Caco-2 (cell line): ENCODE results near the gene LRRN4. TPM values are rescaled to one million over a fixed set of nuclear protein-coding genes. Genes with fewer than 3 reads are reported as not detected.

ENCODE experiments used
- BruUV-seq: library from RNA; stranded (reverse); fragments of 400-500 nt; replicated peaks from 2 replicates; lab custom pipeline; 2021; lab: Mats Ljungman, UMichigan
- CTCF ChIA-PET: fragments of 300-600 bp; sonication (Branson Sonifier 250); formaldehyde crosslinking; loops from one replicate; lab custom pipeline; 2022; ENCODE audit warnings: antibody characterized with exemption; lab: Charles Lee
- POLR2A ChIA-PET: fragments of 300-600 bp; sonication (Branson Sonifier 250); formaldehyde crosslinking; loops from one replicate; lab custom pipeline; 2022; ENCODE audit warnings: antibody characterized with exemption; lab: Charles Lee
- DNase-seq, 2 experiments: peaks; one replicate each; pipeline versions ENCODE4 v3.0.0 to v3.0.0-alpha.2; 2020 to 2022
- H3K27me3 ChIP-seq: replicated peaks from 2 replicates; pipeline ENCODE4 v1.6.0; 2011; ENCODE audit warnings: low read length; ENCODE audit not compliant: control insufficient read depth, insufficient read depth
- H3K36me3 ChIP-seq: 2 replicates; pipeline ENCODE4 v1.5.1; 2011; ENCODE audit warnings: low read length; ENCODE audit not compliant: control insufficient read depth, insufficient read depth
- H3K4me1 ChIP-seq: fragments of 250-450 bp; sonication (Bioruptor Pico); 2 replicates; pipeline ENCODE4 v1.5.1; 2020; ENCODE audit warnings: mild to moderate bottlenecking
- H3K4me3 ChIP-seq: 2 replicates; pipeline ENCODE4 v1.5.1; 2011; ENCODE audit warnings: low read depth, mild to moderate bottlenecking, control low read depth, low read length
- H3K9me3 ChIP-seq: fragments of 250-450 bp; sonication (Bioruptor Pico); 2 replicates; pipeline ENCODE4 v1.5.1; 2020; ENCODE audit warnings: mild to moderate bottlenecking, moderate library complexity
- H3K27ac Mint-ChIP-seq: one replicate; pipeline ENCODE4 v1.8.0; 2022; ENCODE audit warnings: mixed read lengths; ENCODE audit not compliant: unreplicated experiment
- H3K27me3 Mint-ChIP-seq: one replicate; pipeline ENCODE4 v1.8.0; 2022; ENCODE audit warnings: mixed read lengths; ENCODE audit not compliant: insufficient read depth, unreplicated experiment
- H3K36me3 Mint-ChIP-seq: one replicate; pipeline ENCODE4 v1.8.0; 2022; ENCODE audit warnings: mild to moderate bottlenecking, mixed read lengths; ENCODE audit not compliant: insufficient read depth, unreplicated experiment
- H3K4me1 Mint-ChIP-seq: one replicate; pipeline ENCODE4 v1.8.0; 2022; ENCODE audit warnings: low read depth, mixed read lengths; ENCODE audit not compliant: unreplicated experiment
- H3K4me3 Mint-ChIP-seq: one replicate; pipeline ENCODE4 v1.8.0; 2022; ENCODE audit warnings: mild to moderate bottlenecking, moderate library complexity, mixed read lengths; ENCODE audit not compliant: unreplicated experiment
- H3K9me3 Mint-ChIP-seq: one replicate; pipeline ENCODE4 v1.8.0; 2022; ENCODE audit warnings: mixed read lengths; ENCODE audit not compliant: unreplicated experiment
- CTCF ChIP-seq, 2 experiments: fragments of 200-600 bp in 1 of 2; IDR thresholded peaks; 1 replicate in 1 of 2; 2 replicates in 1 of 2; pipeline versions ENCODE4 v1.5.1 to v1.8.0; 2011 to 2022; ENCODE audit warnings: antibody characterized with exemption in 1 of 2, control low read depth in 1 of 2, inconsistent platforms in 1 of 2, low read depth in 1 of 2, low read length in 1 of 2, mild to moderate bottlenecking in 1 of 2, moderate library complexity in 1 of 2; ENCODE audit not compliant: insufficient read depth in 1 of 2, severe bottlenecking in 1 of 2, unreplicated experiment in 1 of 2
- intact Hi-C: fragments of 100-400 bp; cut with micrococcal nuclease; formaldehyde crosslinking; loops from one replicate; pipeline ENCODE4 v1.10.0; 2022; ENCODE audit not compliant: unreplicated experiment
- total RNA-seq: library from RNA; stranded (reverse); gene quantifications from 2 replicates; pipeline ENCODE4 v1.2.3, GENCODE V29; 2022

LRRN4 gene
- total RNA-seq, 1 experiment from 2014 or later = 17.9 TPM

DNA sequence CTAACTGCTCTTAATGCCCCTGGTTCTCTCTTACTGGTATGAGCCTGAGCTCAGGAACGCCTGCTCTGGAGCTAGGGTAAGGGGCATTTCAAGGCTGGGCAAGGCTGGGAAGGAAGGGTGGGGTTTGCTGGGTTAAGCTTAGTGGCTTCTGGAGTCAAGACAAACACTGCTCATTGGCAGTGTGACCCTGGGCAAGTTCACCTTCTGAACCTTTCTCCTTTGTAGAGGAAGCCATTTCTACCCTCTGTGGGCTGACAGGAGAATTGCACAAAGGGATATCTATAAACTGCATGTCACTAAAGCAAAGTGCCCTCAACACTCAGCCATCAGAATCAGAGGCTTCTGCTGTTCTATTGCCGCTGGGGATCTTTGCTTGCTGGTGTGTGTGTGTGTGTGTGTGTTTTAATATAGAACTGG lies 20.3 kb upstream of the LRRN4 start:
- H3K4me1 ChIP-seq = peaks cover 35% of the 10 kb centered on the region
- peak; percentile 63 to 66 for DNase-seq
- peak; percentile 65 to 69 for TF ChIP-seq CTCF (IDR thresholded peaks at IDR 0.05; ENCODE audit: insufficient read depth in 1 of 2, low read depth in 1 of 2, low read length in 1 of 2, severe bottlenecking in 1 of 2, unreplicated experiment in 1 of 2)
- peaks cover 10% of the 10 kb centered on the region for H3K4me1 Mint-ChIP-seq
- intact Hi-C loops = loop anchor here (1.0 kb wide), 2 partner anchors 15 to 23 kb away; no protein-coding TSS in a partner anchor
- H3K9me3 Mint-ChIP-seq = no peaks in the 10 kb centered on the region
- no peaks in the 10 kb centered on the region for H3K9me3 ChIP-seq
- BruUV-seq = no TSS peak
- no peak overlapping the region for H3K4me3 Mint-ChIP-seq
- H3K27me3 ChIP-seq = no peaks in the 10 kb centered on the region
- H3K27ac Mint-ChIP-seq = peak overlapping the region; percentile 60
- H3K36me3 Mint-ChIP-seq = peaks cover 24% of the 10 kb centered on the region
- H3K27me3 Mint-ChIP-seq = no peaks in the 10 kb centered on the region
- ChIA-PET POLR2A (interaction anchor here (1.0 kb wide), 1 partner anchor 15 kb away, joined by 5 read pairs; no protein-coding TSS in a partner anchor), CTCF (interaction anchor here (0.5 to 1.3 kb wide), 3 partner anchors 15 to 48 kb away, joined by 3 to 5 read pairs (median 3); partner anchors contain the start of gene FERMT1)
- H3K36me3 ChIP-seq = peaks cover 2% of the 10 kb centered on the region; the same call in 1 of the 2 replicates
- H3K4me3 ChIP-seq = no peak overlapping the region

GRCh38 chr20:6070829-6071695 lies 17.2 kb upstream of the LRRN4 start:
- BruUV-seq = no TSS peak
- Histone ChIP-seq H3K27me3 (no peaks in the 10 kb centered on the region), H3K36me3 (0 out of 2 replicates have a peak, but pooled peaks cover 1% of the 10 kb centered on the region), H3K4me1 (peaks cover 24% of the 10 kb centered on the region), H3K9me3 (no peaks in the 10 kb centered on the region), H3K4me3 (no peak overlapping the region)
- Mint-ChIP-seq H3K4me3 (no peak overlapping the region), H3K27me3 (no peaks in the 10 kb centered on the region), H3K27ac (no peak overlapping the region), H3K9me3 (no peaks in the 10 kb centered on the region), H3K4me1 (peaks cover 10% of the 10 kb centered on the region), H3K36me3 (peaks cover 21% of the 10 kb centered on the region)
- TF ChIP-seq CTCF (IDR thresholded peaks at IDR 0.05; ENCODE audit: insufficient read depth in 1 of 2, low read depth in 1 of 2, low read length in 1 of 2, severe bottlenecking in 1 of 2, unreplicated experiment in 1 of 2) = no peak
- POLR2A ChIA-PET = no interaction called here
- intact Hi-C loops = no loop called here
- CTCF ChIA-PET = no interaction called here
- no peak for DNase-seq

GRCh38 chr20:6069669-6070068 lies 15.8 kb upstream of the LRRN4 start:
- peaks cover 9% of the 10 kb centered on the region for H3K4me1 Mint-ChIP-seq
- H3K4me3 Mint-ChIP-seq = no peak overlapping the region
- Histone ChIP-seq H3K9me3 (no peaks in the 10 kb centered on the region), H3K27me3 (no peaks in the 10 kb centered on the region), H3K4me3 (no peak overlapping the region), H3K4me1 (peaks cover 10% of the 10 kb centered on the region), H3K36me3 (no peaks in the 10 kb centered on the region)
- H3K27ac Mint-ChIP-seq = no peak overlapping the region
- no peaks in the 10 kb centered on the region for H3K9me3 Mint-ChIP-seq
- TF ChIP-seq CTCF (IDR thresholded peaks at IDR 0.05; ENCODE audit: insufficient read depth in 1 of 2, low read depth in 1 of 2, low read length in 1 of 2, severe bottlenecking in 1 of 2, unreplicated experiment in 1 of 2) = no peak
- no TSS peak for BruUV-seq
- H3K36me3 Mint-ChIP-seq = peaks cover 19% of the 10 kb centered on the region
- ChIA-PET CTCF (no interaction called here), POLR2A (no interaction called here)
- H3K27me3 Mint-ChIP-seq = no peaks in the 10 kb centered on the region
- intact Hi-C loops = no loop called here
- no peak for DNase-seq
